ENCODE results near the gene TLN1. TPM values are rescaled to one million over a fixed set of nuclear protein-coding genes. Genes with fewer than 3 reads are reported as not detected.
A peak's percentile ranks its signal among the peaks of the same experiment; 100 is the strongest.

TLN1 gene
- total RNA-seq, 4 donors from 2014 or later = 106 to 256 (median 186) TPM

GRCh38 chr9:35732800-35733541 is 976 bp upstream of the TLN1 start:
- H3K27ac ChIP-seq = peak overlapping the region; percentile 88 to 98 (median 92)
- no peaks in the 10 kb centered on the region for H3K27me3 ChIP-seq
- H3K9me3 ChIP-seq = no peaks in the 10 kb centered on the region
- no peak for TF ChIP-seq POLR2A (IDR thresholded peaks at IDR 0.05)
- TF ChIP-seq, protein P1, sequence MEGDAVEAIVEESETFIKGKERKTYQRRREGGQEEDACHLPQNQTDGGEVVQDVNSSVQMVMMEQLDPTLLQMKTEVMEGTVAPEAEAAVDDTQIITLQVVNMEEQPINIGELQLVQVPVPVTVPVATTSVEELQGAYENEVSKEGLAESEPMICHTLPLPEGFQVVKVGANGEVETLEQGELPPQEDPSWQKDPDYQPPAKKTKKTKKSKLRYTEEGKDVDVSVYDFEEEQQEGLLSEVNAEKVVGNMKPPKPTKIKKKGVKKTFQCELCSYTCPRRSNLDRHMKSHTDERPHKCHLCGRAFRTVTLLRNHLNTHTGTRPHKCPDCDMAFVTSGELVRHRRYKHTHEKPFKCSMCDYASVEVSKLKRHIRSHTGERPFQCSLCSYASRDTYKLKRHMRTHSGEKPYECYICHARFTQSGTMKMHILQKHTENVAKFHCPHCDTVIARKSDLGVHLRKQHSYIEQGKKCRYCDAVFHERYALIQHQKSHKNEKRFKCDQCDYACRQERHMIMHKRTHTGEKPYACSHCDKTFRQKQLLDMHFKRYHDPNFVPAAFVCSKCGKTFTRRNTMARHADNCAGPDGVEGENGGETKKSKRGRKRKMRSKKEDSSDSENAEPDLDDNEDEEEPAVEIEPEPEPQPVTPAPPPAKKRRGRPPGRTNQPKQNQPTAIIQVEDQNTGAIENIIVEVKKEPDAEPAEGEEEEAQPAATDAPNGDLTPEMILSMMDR (IDR thresholded peaks at IDR 0.05 in 4 of 5, conservative IDR thresholded peaks at IDR 0.05 in 1 of 5) = peak in 1 of 5 experiments; percentile 9
- peaks cover 0 to 42% of the 10 kb centered on the region in 2 donors for H3K36me3 ChIP-seq
- ATAC-seq (peak; percentile 1 to 6), DNase-seq (no peak)
- in situ Hi-C loops (cut with MboI; ENCODE audit: low sequenced_read_pairs in 4 of 4) (loop anchor here in 1 of 4 donors (25.0 kb wide), 1 partner anchor 246 kb away; the partner anchor contains the start of gene RUSC2), intact Hi-C loops (cut with DNase I; ENCODE audit: low total_unique reads) (loop anchor here (1.0 to 10.0 kb wide), 8 partner anchors 16 to 459 kb away; partner anchors contain the start of genes CCDC107, CLTA, GBA2 and HINT2)
- peaks cover 44 to 48% of the 10 kb centered on the region in 2 donors for H3K4me1 ChIP-seq
- H3K4me3 ChIP-seq = peak overlapping the region; percentile 68 to 94 (median 87)

GRCh38 chr9:35731415-35732184 is 395 bp downstream of the TLN1 start:
- in situ Hi-C loops (cut with MboI; ENCODE audit: low sequenced_read_pairs in 4 of 4) = loop anchor here in 1 of 4 donors (25.0 kb wide), 1 partner anchor 244 kb away; the partner anchor contains the start of gene RUSC2
- TF ChIP-seq POLR2A (IDR thresholded peaks at IDR 0.05) = no peak
- TF ChIP-seq, protein P1 (IDR thresholded peaks at IDR 0.05 in 4 of 5, conservative IDR thresholded peaks at IDR 0.05 in 1 of 5) = no peak
- peaks cover 0 to 28% of the 10 kb centered on the region in 2 donors for H3K36me3 ChIP-seq
- H3K4me3 ChIP-seq = peak overlapping the region; percentile 68 to 94 (median 87)
- peak overlapping the region; percentile 88 to 98 (median 92) for H3K27ac ChIP-seq
- H3K9me3 ChIP-seq = no peaks in the 10 kb centered on the region
- ATAC-seq = no peak
- DNase-seq = no peak
- peaks cover 51 to 62% of the 10 kb centered on the region in 2 donors for H3K4me1 ChIP-seq
- H3K27me3 ChIP-seq = no peaks in the 10 kb centered on the region
- intact Hi-C loops (cut with DNase I; ENCODE audit: low total_unique reads) = loop anchor here (1.0 to 10.0 kb wide), 8 partner anchors 18 to 461 kb away; partner anchors contain the start of genes CCDC107, CLTA, GBA2 and HINT2

DNA sequence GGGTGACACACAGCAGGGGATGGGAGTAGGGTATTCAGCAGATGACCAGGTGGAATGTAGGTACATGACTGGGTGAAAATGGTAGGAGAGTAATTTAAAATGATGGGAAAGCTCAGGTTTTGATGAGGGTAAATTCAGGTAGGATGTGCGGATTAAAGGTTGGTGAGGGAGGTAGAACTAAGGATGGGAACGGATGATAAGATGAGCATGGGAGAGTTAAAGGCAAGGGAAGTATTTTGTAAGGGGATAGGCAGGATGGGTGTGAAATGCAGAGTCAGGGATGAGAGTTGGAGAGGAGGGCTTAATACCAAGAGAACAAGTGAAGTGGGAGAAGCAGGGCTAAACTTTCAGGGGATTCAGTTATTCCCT is 1.5 kb downstream of the TLN1 start:
- in situ Hi-C loops (cut with MboI; ENCODE audit: low sequenced_read_pairs in 4 of 4) = loop anchor here in 1 of 4 donors (25.0 kb wide), 1 partner anchor 243 kb away; the partner anchor contains the start of gene RUSC2
- Histone ChIP-seq H3K36me3 (peaks cover 0 to 19% of the 10 kb centered on the region in 2 donors), H3K9me3 (no peaks in the 10 kb centered on the region), H3K27ac (peak overlapping the region; percentile 88 to 98 (median 92)), H3K4me3 (peak overlapping the region; percentile 68 to 94 (median 87)), H3K4me1 (peaks cover 51 to 65% of the 10 kb centered on the region in 2 donors), H3K27me3 (no peaks in the 10 kb centered on the region)
- TF ChIP-seq, protein P1 (IDR thresholded peaks at IDR 0.05 in 4 of 5, conservative IDR thresholded peaks at IDR 0.05 in 1 of 5) = no peak
- no peak for TF ChIP-seq POLR2A (IDR thresholded peaks at IDR 0.05)
- intact Hi-C loops (cut with DNase I; ENCODE audit: low total_unique reads) = loop anchor here (5.0 to 10.0 kb wide), 2 partner anchors 246 to 462 kb away; partner anchors contain the start of gene CLTA
- ATAC-seq (no peak), DNase-seq (no peak)

GRCh38 chr9:35729700-35730485 is 2.1 kb downstream of the TLN1 start:
- H3K36me3 ChIP-seq = peaks cover 0 to 19% of the 10 kb centered on the region in 2 donors
- in situ Hi-C loops (cut with MboI; ENCODE audit: low sequenced_read_pairs in 4 of 4) = loop anchor here in 2 of 4 donors (10.0 to 25.0 kb wide), 2 partner anchors 65 to 243 kb away; partner anchors contain the start of genes ARHGEF39 (in 1 of the 2) and RUSC2 (in 1 of the 2)
- ATAC-seq = no peak
- DNase-seq = peak; percentile 19 to 51
- H3K4me3 ChIP-seq = peak overlapping the region; percentile 27 to 94 (median 77)
- TF ChIP-seq, protein P1 (IDR thresholded peaks at IDR 0.05 in 4 of 5, conservative IDR thresholded peaks at IDR 0.05 in 1 of 5) = peak in 3 of 5 experiments; percentile 30 to 50 (median 44)
- TF ChIP-seq POLR2A (IDR thresholded peaks at IDR 0.05) = no peak
- peaks cover 51 to 65% of the 10 kb centered on the region in 2 donors for H3K4me1 ChIP-seq
- no peaks in the 10 kb centered on the region for H3K27me3 ChIP-seq
- intact Hi-C loops (cut with DNase I; ENCODE audit: low total_unique reads) = loop anchor here (5.0 to 10.0 kb wide), 2 partner anchors 245 to 462 kb away; partner anchors contain the start of gene CLTA
- H3K9me3 ChIP-seq = no peaks in the 10 kb centered on the region
- H3K27ac ChIP-seq = peak overlapping the region; percentile 88 to 98 (median 92)

Measured in gastrocnemius medialis (tissue), 4 donors.